HG02981 (cell line): ENCODE results near the gene RRM2.

Experiments
- ATAC-seq: cut with Tn5 transposase; IDR thresholded peaks from one replicate; pipeline ENCODE4 v1.9.1; 2021; ENCODE audit warnings: mild to moderate bottlenecking, moderate library complexity; ENCODE audit not compliant: unreplicated experiment

The RRM2 gene

DNA sequence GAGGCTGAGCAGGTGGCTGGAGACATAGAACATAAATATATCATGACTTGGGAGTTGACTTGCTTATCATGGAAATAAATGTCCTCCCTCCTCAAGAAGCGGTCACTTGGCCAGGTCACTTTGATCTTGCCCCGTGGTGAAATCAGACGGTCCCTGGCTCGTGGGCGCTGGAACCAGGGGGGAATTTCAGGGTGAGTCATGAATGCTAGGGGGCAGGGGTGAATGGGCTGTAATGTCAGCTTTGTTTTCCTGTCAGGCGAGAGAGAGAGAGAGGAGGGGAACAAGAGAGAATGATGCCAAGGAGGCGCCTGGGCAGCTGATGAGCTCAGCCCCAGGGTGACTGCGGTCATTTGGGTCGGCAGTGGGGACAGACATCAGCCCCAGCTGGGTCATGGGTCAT, 47.7 kb downstream of the RRM2 start:
- no peak for ATAC-seq

DNA sequence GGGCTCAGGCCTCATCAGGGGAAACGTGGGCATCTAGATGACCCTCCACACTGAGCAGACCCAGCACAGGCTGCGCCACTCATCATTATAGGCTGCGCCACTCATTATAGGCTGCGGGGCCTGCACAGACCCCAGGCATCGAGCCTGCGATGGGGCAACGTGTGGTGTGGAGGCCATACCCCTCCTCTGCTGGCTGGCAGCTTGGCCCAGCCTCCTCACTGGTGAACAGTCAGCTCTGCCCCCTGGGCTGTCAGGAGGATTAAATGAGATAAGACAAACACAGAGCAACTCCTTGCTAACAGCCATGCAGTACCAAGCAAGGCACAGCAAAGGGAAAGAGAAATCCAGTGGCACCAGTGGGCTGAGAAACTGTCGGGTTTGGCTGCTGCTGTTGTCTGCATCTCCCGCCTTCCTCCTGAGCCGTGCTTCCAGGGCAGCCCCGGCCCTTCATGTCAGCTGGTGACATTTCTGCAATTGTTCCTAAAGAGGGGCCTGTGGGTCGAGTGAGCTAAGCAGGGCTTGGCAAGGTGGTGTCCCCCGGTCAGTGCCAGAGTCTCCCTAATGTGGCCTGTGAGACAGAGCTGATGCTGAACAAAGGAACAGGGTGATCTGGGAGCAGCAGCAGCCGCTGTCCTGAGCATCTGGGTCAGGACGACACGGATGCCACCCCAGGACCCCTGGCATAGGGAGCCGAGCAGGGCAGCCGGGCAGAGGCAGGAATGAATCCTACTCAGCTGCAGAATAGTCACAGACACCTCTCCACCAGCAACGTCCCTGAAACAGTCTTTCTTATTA, 48.7 kb downstream of the RRM2 start:
- no peak for ATAC-seq

DNA sequence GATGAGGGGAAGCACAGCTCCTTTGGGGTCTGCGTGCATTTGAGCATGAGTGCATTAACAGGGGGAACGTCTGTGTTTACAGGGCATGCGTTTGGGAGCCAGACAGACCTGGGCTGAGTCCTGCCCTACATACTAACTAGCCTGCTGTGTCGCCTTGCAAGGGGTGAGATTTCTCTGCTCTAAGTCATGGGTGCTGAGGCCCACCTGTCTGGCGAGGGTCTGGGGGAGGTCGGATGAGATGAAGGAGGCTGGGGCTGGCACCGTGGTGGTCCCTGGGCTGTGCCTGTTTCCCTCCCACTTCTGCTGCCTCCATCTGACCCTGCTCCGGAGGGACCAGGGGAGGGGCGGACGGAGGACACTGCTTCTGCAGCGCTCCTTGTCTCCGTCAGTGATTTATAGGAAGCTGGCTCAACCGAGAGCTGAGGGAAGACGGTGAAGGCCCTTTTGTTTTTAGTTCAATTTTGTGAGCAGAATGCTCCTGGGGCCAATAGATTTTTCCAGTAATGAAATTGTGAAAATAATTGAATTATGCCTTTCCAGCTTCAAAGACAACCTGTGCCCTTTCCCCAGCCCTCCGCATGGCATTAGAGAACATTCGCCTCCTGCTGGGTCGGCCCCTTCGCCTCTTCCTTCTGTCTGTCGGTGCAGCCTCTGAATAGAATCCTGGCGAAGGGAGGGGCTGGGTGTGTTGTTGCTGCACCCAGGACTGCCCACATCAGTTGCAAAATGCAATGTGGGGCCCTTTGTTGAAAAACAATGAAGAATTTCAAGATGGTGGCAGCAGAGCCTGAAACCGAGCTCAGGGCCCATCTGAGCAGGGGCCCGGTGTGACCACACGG, 49.7 kb downstream of the RRM2 start:
- no peak for ATAC-seq

DNA sequence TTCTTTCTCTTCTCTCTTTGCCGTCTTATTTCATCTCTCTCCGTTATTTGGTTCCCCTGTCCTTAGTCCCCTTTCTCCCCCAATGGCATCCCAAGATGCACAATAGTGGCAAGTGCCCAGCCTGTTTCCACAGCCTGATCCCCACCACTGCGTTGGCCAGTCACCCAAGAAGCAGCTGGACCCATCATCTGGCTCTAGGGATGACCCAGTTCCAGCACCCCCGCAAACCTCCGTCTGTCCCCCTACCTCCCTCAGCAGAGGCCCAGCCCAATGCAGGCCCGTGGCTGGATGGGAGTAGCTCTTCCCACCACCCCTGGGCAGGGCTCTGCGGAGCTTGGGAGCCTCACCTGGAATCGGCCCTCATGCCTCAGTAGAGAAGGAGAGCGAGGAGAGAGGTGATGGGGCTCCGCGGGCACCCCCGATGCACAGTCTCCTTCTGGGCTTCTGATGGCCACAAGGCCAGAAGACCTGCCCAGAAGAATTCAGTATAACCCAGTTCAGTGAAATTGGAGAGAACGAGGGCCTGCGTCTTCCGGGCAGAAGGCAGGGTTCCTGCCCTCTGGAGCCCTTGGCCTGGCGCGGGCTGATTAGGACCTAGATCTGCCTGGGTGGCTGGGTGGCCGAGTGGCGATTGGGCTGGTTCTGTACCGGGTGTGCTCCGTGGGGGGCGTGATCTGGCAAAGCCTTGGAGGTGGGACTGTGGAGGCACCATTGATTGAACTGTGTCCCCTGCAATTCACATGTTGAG, 50.9 kb downstream of the RRM2 start:
- no peak for ATAC-seq

DNA sequence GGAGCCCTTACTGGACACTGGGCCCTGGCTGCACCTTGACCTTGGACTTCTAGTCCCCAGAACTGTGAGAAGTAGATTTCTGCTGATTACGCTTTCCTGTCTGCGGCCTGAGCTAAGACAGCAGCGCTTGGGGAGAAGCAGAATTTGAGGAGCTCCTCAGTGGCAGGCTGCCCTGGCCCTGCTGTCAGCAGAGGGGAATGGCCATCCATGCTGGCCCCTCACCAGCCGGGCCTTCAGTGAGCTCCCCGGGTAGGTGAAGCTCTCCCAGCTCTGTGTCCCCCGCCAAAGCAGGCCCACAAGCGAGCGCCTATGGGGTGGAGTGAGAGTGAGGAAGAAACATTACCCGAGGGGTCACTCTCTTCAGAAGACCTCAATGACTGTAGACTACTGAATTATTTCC, 51.6 kb downstream of the RRM2 start:
- ATAC-seq: no peak

DNA sequence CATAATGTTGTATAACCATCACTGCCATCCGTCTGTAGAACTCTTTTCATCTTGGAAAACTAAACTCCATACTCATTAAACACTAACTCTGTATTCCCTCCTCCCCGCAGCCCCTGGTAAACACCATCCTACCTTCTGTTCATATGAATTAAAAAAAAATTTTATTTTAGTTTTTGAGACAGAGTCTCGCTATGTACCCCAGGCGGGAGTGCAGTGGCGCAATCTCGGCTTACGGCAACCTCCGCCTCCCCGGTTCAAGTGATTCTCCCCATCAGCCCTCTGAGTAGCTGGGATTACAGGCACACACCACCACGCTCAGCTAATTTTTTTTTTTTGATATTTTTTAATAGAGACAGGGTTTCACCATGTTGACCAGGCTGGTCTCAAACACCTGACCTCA, 52.9 kb downstream of the RRM2 start:
- ATAC-seq: no peak

DNA sequence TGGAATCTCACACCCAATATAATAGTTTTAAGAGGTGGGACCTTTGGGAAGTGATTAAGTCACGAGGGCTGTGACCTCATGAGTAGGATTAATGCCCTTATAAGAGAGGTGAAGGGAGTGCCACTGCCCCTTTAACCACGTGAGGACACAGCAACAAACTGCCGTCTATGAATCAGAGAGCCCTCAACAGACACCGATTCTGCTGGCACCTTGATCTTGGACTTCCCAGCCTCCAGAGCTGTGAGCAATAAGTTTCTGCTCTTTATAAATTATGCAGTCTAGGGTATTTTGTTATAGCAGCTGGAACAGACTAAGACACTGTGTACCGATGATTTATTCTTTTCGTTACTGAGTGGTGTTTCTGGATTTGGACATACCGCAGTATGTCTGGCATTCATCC, 56.2 kb downstream of the RRM2 start:
- no peak for ATAC-seq

DNA sequence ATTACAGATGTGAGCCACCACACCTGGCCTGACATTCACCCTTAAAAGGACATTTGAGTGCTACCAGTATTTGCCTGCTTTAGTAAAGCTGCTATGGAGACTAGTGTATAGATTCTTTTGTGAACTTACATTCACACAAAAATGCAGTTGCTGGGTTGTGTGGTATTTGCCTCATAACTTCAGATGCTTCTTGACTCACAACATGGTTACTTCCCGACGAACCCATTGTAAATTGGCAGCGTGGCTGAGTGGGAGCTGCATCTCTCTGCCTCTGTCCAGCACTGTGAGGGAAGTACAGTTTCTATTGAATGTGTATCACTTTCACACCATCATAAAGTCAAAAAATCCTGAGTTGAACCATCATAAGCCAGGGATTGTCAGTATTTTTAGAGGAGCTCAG, 56.9 kb downstream of the RRM2 start:
- ATAC-seq: no peak

DNA sequence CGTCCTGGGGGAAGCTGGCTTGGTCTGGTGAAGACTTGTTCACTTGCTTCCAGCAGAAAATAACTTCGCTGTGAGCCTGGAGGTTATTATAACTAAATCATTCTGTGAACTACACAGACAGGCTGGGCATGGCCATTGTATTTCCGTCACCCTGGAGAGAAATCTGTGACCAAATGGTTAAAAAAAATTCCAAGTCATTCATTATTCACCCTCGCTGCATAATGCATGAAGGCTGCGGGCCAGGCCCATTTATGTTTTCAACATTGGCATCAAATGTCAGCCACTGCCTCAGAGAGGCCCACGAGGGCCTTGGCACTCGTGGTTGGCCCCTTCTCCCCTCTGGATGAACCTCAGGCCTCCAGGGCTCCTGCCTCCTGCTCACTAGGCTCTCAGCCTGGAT, 57.7 kb downstream of the RRM2 start:
- no peak for ATAC-seq
